Activated CD4-positive, CD25-positive, alpha-beta regulatory T cell (primary cell): ENCODE data around the gene POFUT2.

Experiments
- DNase-seq, 4 experiments: peaks; one replicate each; lab custom pipeline; 2025; lab: John Stamatoyannopoulos, UW

The POFUT2 gene

DNA sequence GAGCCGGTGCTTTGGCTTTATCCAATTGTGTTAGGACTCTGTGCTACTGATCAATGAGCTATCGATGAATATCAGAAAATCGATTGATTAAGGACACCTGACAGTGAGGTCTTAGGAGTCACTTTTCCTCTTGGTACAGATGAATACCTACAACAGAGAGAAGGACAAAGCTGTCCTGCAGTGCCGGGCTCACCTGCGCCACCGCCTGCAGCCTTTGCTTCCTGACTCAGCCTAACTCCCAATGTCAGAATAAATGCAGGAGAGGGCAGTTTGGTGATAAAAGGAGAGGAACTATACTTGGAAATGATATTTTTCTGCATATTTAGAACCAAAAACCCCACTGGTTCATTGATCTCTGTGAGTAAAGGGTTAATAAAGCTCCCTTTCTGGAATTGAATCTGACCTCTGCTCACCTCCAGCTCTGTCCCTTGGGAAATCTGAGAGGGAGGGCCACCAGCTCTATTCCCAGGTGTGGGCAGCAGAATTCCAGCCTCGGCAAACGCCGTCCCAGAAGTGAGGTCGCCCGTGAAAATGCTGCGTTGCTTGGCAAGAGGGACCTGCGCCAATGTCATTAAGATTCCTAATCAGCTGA, 39.3 kb downstream of the POFUT2 start:
- no peak for DNase-seq

DNA sequence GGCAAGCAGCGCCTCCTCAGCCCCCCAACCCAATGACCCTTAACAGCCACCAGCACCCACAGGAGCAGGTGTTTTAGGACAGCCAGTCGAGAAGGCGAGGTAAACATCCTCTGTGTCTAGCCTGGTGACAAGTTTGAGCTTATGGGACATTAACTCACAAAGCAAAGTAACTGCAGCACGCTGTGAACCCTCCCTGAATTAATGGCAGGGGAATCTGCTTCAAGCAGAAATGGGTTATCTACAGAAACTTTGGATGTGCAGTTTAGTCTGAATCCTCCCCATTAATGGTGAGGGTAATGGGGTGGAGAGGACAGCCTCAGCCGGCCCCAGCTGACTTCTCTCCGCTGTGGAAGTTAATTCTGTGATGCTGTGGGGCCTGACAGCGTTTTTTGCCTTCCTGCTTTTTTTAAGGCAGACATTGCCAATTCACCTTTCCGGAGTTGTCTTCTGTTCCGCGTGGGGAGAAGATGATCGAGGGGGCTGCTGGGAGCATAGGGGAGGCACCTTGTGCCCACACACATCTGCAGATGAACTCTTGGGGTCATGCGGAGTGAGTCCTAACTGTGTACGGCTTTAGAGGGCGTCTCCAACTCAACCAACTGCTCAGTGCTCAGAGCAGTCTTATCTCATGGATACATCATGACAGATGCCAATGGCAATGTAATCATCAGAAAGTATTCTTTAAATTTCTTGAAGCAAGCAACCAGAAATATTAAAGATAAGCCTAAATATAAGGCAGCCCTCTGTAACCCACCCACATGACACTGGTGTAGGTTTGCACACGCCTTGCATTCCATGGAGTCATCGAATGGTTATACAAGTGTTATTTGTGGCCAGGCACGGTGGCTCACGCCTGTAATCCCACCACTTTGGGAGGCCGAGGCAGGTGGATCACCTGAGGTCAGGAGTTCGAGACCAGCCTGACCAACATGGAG, 41.0 kb downstream of the POFUT2 start:
- DNase-seq = no peak

DNA sequence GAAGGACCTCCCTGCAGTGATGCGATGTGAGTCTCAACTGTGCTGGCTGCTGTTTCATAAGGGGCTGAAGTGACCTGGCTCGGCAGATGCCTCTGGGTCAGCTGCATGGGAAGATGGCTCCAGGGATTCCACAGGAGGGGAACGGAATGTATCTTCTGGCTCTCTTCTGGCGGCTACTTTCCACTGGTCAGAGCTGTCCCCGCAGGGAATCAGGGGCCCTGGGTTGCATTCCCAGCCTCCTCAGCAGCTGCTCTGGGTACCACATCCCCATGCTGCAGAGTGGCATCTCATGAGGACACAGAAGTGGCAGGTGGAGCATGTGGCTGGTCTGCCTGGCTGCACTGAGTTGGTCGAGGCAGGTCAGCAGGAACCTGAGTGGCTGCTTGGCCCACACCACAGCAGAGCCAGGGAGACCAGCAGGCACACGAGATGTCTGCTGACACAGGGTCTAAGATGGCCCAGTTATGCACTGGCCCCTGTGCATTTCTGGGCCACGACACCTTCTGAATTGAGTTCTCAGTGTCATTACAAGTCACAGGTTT, 42.8 kb downstream of the POFUT2 start:
- DNase-seq = no peak

DNA sequence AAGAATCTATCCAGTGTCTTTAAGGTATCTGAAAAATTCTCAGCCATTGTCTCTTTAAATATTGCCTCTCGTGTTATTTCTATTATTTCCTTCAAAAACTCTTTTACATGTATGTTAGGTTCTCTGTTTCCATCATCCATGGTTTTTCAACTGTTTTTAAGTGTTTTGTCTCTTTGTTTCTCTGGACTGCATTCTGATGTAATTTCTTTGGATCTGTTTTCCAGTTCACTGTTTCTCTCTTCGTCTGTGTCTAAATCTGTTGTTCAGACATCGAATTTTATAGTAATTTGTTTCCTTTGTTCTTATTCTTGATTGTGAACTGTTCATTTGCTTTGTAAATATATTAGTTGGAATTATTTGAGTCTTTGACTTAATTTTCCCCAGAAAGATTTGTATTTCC, 44.1 kb downstream of the POFUT2 start:
- DNase-seq = no peak

DNA sequence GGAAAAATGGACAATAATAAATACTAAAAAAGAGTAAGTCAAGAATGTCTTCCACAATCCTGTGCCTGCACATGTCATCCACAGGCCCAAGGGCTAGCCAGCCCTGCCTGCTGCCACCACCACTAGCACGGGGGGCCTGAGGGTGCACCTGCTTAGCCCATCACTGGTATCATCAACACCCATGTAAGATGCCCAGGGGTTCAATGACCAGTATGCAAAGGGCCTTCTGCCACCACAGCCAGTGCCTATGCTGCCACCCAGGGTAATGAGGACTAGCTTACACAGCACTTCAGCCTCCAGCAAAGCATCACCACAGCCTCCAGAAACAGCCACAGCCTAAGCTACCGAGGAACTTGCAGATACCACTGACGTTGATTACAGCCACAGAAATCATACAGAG, 46.3 kb downstream of the POFUT2 start:
- no peak for DNase-seq

DNA sequence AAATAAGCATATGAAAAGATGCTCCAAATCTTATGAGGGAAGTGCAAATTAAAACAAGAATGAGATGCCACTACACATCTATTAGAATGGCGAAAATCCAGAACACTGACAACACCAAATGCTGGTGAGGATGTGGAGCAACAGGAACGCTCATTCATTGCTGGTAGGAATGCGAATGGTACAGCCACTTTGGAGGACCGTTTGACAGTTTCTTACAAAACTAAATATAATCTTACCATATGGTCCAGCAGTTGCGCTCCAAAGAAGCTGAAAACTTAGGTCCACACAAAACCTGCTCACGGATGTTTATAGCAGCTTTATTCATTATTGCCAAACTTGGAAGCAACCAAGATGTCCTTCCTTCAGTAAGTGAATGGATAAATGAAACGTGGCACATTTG, 50.3 kb downstream of the POFUT2 start:
- no peak for DNase-seq

DNA sequence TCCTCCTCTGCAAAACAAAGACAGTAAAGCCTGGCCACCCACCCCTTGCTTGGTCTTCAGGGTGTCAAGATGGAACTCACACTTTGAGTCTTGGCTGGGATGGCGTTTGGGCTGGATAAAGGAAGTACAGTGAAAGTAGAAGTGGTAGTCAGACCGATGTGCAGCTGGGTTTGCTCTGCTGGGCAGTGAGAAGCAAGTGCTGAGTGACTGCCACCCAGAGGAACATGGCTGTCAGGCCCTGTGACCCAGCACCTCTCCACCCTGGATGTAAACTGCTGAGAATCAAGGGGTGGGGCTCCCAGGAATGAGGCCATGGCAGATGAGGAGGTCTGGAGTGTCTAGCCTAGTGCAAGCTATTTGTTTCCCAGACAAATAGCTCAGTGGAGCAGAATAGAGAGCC, 51.2 kb downstream of the POFUT2 start:
- DNase-seq = no peak

DNA sequence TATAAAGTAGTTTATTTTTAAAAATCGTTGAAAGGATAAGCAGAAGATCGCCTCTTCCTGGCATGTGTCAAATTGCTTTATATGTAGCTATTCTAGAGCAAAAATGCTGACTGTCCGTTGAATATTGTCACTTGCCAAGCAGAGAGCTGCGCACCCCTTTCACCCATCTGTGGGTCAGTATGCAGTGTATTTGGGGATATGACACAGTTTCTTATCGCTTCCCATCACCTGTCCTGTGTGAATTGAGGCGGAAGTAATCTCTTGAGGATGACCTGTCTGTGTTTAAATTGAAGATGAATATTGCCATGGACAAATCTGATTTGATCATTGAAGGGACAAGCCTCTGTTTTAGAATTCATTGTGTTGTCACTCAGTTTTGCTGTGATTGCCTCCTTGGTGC, 52.2 kb downstream of the POFUT2 start:
- no peak for DNase-seq

DNA sequence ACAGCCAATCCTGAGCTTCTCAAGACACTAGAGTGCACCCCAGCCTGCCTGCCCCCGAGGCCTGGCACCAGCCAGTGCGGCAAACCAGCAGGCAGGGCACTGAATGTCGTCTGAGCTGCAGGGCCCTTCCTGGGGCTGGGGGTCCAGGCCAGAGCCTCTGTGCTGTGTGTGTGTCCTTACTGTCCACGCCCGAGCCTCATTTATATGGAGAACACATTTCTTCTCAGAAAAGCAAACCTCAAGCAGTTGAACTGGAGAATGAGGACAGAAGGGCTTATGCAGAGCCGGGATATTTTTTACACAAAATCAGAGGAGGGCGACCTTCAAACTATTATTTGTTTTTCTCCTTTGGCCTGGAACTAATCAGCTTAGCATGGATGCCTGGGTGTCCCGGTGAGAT, 52.7 kb downstream of the POFUT2 start:
- no peak for DNase-seq

DNA sequence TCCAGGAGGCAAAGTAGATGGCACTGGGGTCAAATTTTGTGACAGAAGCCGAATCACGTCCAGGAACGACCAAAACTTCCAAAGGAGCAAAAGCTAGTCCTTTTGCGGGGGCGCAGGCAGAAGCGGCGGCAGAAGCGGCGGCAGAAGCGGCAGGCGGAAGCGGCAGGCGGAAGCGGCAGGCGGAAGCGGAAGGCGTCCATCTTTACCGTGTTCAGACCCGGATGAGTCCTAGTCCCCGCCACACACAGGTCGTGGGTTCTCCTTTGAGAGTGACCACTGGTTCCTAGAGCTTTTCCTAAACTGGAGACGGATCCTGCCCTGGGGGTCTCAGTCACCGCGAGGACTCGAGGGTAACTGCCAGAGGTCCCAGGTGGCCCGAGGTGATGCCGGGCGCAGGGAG, 53.6 kb downstream of the POFUT2 start:
- DNase-seq = no peak

DNA sequence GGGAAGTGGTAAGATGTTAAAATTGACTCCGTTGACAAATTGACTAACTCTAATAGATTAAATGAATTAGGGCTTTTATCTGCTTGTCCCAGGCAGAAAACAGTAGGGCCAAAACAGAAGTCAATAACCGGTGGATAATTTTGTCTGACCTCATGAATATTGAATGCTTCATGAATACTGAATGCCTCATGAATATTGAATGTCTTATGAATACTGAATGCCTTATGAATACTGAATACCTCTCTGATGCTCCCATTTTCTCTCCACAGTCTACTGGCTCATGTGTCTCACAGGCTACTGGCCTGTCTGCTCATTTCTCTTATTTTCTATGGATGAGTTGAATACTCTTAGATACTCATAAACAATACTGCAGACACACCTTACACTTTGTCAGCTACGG, 56.0 kb downstream of the POFUT2 start:
- no peak for DNase-seq

DNA sequence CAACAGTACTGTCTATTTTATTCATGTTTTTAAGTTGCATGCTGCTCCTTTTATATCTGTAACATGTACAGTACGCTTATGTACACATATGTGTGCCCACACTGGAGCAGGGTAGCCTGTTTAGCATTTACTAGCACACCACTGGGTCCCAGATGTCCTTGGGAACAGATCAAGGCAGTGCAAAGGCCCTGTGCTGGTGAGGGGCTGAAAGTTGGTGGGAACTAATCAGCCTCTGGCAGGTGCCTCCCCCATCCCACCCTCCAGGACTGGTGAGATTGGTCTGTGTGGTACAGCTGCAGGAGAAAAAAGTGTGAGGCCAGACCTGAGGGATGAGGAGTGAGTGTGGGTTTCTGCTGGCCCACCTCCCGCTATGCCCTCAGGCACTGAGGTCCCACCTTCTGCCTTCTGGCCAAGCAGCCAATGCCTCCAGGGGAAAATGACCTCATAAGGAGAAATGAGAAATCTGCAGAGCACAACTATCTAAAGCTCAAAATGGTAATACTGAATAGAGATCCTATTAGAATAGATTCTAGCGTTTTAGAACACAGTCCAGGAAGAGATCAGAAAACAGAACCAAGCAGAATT, 58.9 kb downstream of the POFUT2 start:
- DNase-seq = no peak

DNA sequence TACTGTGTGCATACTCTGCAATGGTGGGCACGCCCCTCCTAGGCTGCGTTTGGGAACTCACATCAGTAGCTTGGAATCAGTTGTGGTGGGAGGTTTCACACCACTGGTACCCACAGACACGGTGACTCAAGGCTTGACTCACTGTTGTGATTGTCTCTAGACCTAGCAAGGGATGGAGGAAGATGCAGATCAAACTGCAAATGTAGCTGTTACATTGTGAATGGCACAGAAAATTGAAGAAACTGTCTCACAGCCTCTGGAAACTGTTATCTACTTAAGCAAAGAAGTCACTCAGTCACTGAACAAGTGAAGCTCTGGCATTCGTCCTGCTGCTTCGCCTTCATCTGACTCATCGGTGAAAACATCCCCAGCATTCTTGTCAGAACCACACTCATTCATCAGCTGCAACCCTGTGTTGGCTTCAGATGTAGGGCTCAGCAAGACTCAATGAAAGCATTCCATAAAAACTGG, 59.5 kb downstream of the POFUT2 start:
- DNase-seq = peak in 1 of 4 experiments; percentile 5

DNA sequence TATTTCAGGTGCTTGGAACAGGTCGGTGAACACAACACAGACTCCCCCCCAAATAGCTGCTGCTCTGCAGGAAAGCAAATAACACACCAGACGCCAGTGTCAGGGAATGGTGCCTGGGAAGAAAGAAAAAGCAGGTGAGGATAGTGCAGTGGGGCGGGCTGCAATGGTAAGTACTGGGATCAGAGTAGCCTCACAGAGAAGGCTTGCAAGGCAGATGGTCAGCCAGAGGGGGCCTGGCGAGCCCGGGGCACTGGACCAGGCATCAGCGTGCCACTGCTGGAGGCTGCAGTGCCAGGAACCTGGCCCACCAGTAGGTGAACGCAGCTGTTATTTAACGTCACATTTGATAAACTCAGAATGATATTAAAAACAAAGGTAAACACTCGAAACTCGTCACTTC, 60.0 kb downstream of the POFUT2 start:
- DNase-seq = no peak

DNA sequence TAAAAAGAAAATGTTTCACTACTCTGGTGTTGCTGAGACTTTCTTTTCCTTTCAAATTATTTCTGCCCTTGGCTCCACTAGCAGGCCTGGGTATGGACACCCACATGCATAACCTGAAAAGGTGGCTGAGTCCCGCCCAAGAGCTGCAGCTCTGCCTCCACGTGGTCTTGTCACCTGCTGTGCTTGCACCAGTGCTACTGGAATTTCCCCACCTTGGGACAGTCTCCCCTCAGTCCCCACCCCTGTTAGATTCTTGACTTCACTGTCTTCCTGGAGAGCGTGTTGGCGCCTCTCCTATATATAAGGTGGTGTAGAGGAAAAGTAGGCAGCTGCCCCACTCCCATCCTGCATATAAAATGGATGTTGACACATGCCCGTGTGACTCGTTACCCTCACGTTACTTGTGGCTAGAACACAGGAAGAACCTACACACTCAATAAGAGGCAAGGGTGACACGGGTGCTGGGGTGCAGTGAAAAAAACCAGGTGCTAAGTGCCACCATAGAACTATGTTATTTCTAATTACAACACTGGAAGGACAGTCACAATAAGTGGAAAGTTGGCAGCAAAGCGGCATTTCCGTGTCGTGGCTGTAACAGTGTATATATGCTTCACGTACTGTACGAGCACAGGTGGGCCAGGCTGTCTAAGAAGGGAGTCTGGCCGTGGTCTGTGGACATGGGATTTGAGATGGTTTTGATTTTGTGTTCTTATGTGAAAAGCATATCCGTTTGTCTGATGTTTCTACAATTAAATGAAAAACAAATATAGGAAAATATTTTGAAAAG, 61.0 kb downstream of the POFUT2 start:
- DNase-seq = no peak

DNA sequence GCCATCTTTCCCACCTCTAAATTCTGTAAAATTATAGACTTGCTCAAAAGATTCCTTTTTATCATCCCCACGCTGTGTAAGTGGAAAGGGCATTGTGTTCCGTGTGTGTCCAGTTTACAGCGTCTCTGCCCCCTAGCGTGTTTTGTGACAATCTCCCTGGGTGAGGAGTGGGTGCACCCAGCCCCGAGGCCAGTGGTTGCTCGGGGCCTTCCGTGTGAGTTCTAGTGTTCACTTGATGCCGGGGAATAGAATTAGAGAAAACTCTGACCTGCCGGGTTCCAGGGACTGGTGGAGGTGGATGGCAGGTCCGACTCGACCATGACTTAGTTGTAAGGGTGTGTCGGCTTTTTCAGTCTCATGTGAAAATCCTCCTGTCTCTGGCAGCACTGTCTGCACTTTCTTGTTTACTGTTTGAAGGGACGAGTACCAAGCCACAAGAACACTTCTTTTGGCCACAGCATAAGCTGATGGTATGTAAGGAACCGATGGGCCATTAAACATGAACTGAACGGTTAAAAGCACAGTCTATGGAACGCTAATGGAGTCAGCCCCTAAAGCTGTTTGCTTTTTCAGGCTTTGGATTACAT, 61.9 kb downstream of the POFUT2 start:
- DNase-seq = no peak

DNA sequence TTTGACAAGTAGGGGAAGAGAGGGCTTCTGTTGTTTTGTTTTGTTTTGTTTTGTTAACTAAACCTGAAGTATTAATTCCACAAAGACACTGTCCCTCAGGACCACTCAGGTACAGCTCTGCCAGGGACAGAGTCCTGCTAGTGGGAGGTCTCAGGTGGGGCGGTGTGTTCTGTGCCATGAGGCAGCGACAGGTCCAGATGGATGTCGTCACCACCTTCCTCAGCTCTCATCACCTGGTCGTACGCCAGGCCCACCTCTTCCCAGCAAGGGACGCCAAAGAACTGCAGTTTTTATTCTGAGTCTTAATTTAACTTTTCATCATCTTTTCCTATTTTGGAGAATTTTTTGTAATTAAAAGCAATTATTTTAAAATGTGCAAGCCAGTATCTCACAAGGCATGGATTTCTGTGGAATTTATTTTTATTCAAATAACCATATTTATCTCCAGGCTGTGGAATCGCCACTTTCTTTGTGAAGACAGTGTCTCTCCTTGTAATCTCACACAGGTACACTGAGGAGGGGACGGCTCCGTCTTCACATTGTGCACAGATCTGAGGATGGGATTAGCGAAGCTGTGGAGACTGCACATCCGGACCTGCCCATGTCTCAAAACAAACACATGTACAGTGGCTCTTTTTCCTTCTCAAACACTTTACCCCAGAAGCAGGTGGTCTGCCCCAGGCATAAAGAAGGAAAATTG, 62.5 kb downstream of the POFUT2 start:
- DNase-seq = no peak

DNA sequence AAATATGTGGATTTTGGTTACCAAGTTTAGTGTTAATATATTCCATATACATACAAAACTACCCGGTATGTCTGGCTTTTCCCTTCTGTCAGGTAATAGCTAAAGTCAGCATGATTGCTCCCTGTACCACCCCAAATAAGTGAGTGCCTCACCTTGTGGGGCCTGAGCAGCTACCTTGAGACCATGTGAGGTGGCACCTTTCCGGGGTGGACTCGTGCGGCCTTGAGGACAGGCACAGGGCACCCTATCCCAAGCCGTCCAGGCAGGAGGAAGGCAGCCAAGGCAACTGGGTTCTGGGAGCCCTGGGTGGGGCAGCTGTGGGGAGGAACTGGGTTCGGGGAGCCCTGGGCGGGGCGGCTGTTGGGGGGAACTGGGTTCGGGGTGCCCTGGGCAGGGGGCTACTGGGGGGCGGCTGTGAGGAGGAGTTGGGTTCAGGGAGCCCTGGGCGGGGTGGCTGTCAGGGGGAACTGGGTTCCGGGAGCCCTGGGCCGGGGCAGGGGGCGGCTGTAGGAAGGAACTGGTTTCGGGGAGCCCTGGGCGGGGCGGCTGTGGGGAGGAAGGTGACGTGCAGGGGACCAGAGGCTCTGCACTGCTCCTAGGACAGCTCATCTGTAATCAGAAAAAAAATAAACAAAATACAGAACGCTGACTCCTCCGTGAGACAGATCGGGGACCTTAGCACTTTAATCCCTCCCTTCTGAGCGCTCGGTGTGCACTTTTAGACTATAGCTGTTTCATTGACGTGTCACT, 63.3 kb downstream of the POFUT2 start:
- peak in 3 of 4 experiments; percentile 14 to 67 (median 38) for DNase-seq

DNA sequence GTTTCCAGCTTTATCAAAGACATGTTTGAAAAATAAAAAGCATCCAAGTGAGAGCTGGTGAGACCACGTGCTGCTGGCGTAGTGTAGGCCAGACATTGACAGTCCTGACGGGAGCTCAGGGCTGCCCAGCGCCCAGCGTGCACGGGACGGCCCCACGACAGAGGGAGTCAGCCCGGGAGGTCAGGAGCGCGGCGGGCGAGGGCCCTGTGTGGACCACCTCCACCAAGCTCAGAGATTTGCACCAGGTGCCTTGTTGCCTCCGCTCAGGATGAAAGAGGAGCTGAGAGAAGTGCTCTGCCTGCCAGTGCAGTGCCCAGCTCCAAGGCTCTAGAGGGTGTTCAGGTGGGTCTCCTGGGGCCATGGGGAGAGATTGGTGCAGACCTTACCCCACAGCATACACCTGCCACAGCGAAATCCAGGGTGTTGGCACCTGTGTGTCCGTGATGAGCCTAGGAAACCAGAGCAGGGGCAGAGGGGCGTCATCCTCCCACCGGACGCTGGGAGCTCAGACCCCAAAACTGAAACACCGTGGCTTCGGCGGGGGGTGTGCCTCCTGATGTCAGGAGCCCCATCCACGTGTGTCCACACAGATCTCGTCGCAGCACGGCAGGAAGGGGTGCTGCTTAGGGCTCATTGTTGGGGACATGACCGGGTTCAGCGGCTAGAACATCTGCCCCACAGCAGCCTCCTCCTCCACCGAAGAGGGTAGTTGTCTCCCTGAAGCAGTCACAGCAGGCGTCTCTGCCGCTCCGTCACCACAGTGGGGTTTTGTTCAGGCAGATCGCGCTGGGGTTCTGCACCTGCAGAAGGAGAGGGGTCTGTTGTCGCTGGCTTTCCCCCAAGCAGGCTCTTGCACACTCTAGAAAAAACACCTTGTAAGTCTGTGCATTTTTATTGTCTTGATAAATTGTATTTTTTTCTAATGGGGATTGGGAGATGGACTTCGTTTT, 64.2 kb downstream of the POFUT2 start:
- DNase-seq = no peak
